Kidney epithelial cell (primary cell): ENCODE data around the gene PTPN18. TPM values are rescaled to one million over a fixed set of nuclear protein-coding genes. Genes with fewer than 3 reads are reported as not detected.

Experiments
- DNase-seq: peaks from one replicate; pipeline ENCODE4 v3.0.0-alpha.2; 2010; ENCODE audit warnings: low read depth
- H3K27me3 ChIP-seq: 2 replicates; pipeline ENCODE4 v1.6.0; 2011; ENCODE audit warnings: low read length; ENCODE audit not compliant: control insufficient read depth, insufficient read depth
- H3K36me3 ChIP-seq: 2 replicates; pipeline ENCODE4 v1.5.1; 2011; ENCODE audit warnings: low read length; ENCODE audit not compliant: control insufficient read depth, insufficient read depth
- H3K4me3 ChIP-seq: 2 replicates; pipeline ENCODE4 v1.5.1; 2011; ENCODE audit warnings: low read depth, mild to moderate bottlenecking, control low read depth, low read length
- total RNA-seq: library from RNA; depleted of rRNA; stranded (reverse); fragments of >200 nt; gene quantifications from 2 replicates; pipeline ENCODE4 v1.2.3, GENCODE V29; 2015
- TF ChIP-seq, protein P1 (sequence below): IDR thresholded peaks from 2 replicates; pipeline ENCODE4 v1.5.1; 2011; ENCODE audit warnings: mild to moderate bottlenecking, moderate library complexity, low read length, control low read depth, inconsistent platforms; ENCODE audit not compliant: insufficient read depth, poor library complexity, severe bottlenecking

Gene PTPN18
- total RNA-seq, 1 donor from 2014 or later: 15.9 TPM

- Histone ChIP-seq H3K4me3 (no peak overlapping the region), H3K27me3 (no peaks in the 10 kb centered on the region), H3K36me3 (no peaks in the 10 kb centered on the region)
- no peak for DNase-seq
- TF ChIP-seq, protein P1, sequence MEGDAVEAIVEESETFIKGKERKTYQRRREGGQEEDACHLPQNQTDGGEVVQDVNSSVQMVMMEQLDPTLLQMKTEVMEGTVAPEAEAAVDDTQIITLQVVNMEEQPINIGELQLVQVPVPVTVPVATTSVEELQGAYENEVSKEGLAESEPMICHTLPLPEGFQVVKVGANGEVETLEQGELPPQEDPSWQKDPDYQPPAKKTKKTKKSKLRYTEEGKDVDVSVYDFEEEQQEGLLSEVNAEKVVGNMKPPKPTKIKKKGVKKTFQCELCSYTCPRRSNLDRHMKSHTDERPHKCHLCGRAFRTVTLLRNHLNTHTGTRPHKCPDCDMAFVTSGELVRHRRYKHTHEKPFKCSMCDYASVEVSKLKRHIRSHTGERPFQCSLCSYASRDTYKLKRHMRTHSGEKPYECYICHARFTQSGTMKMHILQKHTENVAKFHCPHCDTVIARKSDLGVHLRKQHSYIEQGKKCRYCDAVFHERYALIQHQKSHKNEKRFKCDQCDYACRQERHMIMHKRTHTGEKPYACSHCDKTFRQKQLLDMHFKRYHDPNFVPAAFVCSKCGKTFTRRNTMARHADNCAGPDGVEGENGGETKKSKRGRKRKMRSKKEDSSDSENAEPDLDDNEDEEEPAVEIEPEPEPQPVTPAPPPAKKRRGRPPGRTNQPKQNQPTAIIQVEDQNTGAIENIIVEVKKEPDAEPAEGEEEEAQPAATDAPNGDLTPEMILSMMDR: no peak
Observed at GRCh38 chr2:130370490-130370889, 14.6 kb downstream of the PTPN18 start.

GRCh38 chr2:130371723-130372054 lies 15.8 kb downstream of the PTPN18 start:
- DNase-seq: no peak
- TF ChIP-seq, protein P1: no peak
- H3K4me3 ChIP-seq: peak overlapping the region; percentile 70

DNA sequence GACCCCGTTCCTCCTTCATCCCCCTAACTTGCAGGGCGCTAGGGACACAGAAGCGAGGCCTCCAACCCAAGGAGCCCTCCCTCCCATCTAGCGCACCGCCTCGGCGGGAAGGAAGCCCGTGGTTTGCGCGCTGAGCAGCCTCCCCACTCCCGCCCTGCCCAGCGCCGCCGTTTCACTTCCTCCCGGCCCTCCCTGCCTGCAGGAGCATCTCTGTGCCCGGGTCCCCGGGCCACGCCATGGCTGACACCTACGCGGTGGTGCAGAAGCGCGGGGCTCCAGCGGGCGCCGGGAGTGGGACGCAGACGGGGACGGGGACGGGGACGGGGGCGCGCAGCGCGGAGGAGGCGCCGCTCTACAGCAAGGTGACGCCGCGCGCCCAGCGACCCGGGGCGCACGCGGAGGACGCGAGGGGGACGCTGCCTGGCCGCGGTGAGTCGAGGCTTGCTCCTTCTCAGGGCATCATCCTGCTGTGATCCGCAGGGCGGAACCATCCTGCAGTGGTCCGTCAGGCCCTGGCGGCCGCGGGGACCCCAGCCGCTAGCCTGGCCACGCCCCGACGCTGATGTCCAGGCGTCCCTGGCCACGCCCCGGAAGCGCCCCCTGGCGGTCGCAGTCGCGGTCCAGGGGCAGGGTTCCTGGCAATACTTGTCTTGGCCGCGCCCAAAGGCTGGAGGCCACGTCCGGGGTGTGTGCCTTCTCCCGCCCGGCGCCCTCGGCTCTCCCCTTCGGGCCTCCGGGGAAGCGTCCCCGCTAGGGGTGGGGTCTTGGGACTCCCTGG lies 16.4 kb downstream of the PTPN18 start:
- TF ChIP-seq, protein P1: peak; percentile 66
- DNase-seq: no peak
- no peaks in the 10 kb centered on the region for H3K36me3 ChIP-seq
- H3K27me3 ChIP-seq: no peaks in the 10 kb centered on the region
- peak overlapping the region; percentile 70 for H3K4me3 ChIP-seq

More at GRCh38 chr2:130371723-130372054, 15.8 kb downstream of the PTPN18 start:
- H3K27me3 ChIP-seq: no peaks in the 10 kb centered on the region
- H3K36me3 ChIP-seq: no peaks in the 10 kb centered on the region

DNA sequence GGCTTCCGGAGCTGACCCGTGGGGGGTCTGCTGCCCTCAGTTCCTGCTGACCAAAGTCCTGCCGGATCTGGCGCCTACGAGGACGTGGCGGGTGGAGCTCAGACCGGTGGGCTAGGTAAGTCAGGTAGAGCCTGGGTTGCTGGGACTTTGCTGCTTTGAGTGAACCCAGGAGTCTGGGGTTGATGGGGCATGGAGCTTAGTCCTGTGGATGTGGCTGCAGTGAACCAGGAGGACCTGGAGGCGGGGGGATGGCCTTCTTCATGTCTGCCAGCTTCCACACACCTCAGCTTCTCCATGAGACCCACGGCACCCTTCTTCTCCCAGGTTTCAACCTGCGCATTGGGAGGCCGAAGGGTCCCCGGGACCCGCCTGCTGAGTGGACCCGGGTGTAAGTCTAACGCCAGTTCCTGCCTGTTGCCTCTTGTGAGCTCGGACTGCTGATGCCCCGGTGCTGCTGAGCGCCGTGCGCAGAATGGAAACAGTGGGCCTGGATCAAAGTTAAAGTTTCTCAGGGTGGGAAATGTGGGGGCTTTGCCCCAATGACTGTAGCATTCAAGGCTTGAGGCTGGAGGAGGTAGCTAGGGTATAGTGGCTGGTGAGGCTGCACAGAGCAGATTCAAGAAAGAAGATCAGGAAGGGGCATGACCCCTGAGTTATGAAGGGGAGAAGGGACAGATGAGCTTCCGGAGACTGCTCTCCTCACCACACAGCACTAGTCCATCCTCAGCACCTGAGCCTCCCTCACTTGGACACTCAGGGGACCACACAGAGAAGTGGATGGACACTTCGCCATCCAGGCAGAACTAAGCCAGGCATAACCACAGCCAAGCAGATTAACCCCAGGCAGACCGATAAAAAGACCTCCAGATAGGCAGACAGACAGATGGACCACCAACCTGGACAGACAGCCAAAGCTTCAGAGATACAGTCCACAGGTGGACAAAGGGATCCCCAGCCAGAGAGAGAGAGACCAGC lies 17.3 kb downstream of the PTPN18 start:
- H3K36me3 ChIP-seq: no peaks in the 10 kb centered on the region
- TF ChIP-seq, protein P1: no peak

DNA sequence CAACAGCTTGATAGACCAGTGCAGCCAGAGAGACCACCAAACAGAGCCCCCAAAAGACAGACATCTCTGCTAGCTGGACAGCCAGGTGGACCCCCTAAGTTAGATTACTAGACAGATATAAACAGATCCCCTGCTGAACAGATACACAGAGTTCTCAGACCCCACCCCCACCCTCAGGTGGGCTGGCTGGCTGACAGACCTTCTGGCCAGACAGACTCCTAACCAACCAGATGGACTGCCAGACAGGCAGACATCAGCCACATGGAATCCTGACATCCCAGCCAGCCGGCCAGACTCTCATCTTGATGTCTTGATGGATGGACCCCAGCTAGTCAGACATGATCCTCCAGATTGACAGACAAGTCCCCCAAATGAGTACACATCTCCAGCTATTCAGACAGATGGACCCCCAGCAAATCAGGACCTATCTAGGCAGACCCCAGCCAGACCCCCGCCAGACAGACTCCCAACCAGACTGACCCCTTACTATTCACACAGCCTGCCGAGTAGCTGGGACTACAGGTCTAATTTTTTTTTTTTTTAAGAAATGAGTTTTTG lies 18.0 kb downstream of the PTPN18 start:
- TF ChIP-seq, protein P1: no peak
- H3K27me3 ChIP-seq: no peaks in the 10 kb centered on the region
- DNase-seq: no peak
- H3K36me3 ChIP-seq: no peaks in the 10 kb centered on the region
- no peak overlapping the region for H3K4me3 ChIP-seq

More for the DNA sequence above, 17.3 kb downstream of the PTPN18 start:
- no peak for DNase-seq
- H3K27me3 ChIP-seq: no peaks in the 10 kb centered on the region
- H3K4me3 ChIP-seq: peak overlapping the region; percentile 70
